Measurements from ENCODE around the gene SBF2. TPM values are rescaled to one million over a fixed set of nuclear protein-coding genes. Genes with fewer than 3 reads are reported as not detected.
"Not testable (repeated sequence)": the region's sequence is repeated elsewhere in the genome, so short reads cannot be mapped to it uniquely, and the experiment has no call there.

SBF2 gene
- total RNA-seq, 2 donors from 2014 or later, result 33.3 to 42.5 TPM

GRCh38 chr11:10092426-10092825, 201.6 kb downstream of the SBF2 start:
- ATAC-seq (replicated peaks), result no peak
- no peaks in the 10 kb centered on the region for H3K36me3 Mint-ChIP-seq (ENCODE audit: low read depth)
- H3K4me1 Mint-ChIP-seq, result peaks cover 4% of the 10 kb centered on the region
- no peak overlapping the region for H3K4me3 Mint-ChIP-seq
- no peaks in the 10 kb centered on the region for H3K9me3 Mint-ChIP-seq
- H3K27me3 Mint-ChIP-seq, result no peaks in the 10 kb centered on the region
- H3K27ac Mint-ChIP-seq, result no peak overlapping the region

- Mint-ChIP-seq H3K27me3 (no peaks in the 10 kb centered on the region), H3K27ac (no peak overlapping the region), H3K36me3 (ENCODE audit: low read depth) (no peaks in the 10 kb centered on the region), H3K4me3 (no peak overlapping the region), H3K9me3 (no peaks in the 10 kb centered on the region), H3K4me1 (peaks cover 4% of the 10 kb centered on the region)
- no peak for ATAC-seq (replicated peaks)
Observed at GRCh38 chr11:10091314-10092045, 202.5 kb downstream of the SBF2 start.

GRCh38 chr11:10087923-10088225, 206.1 kb downstream of the SBF2 start:
- H3K9me3 Mint-ChIP-seq; H3K4me1 Mint-ChIP-seq; ATAC-seq (replicated peaks); H3K27ac Mint-ChIP-seq; H3K4me3 Mint-ChIP-seq; H3K27me3 Mint-ChIP-seq; H3K36me3 Mint-ChIP-seq (ENCODE audit: low read depth): not testable (repeated sequence)

GRCh38 chr11:10087186-10087922, 206.7 kb downstream of the SBF2 start:
- no peak for ATAC-seq (replicated peaks)
- Mint-ChIP-seq H3K27me3 (no peaks in the 10 kb centered on the region), H3K4me1 (peaks cover 4% of the 10 kb centered on the region), H3K36me3 (ENCODE audit: low read depth) (no peaks in the 10 kb centered on the region), H3K9me3 (peaks cover 6% of the 10 kb centered on the region), H3K4me3 (no peak overlapping the region), H3K27ac (no peak overlapping the region)

- H3K4me3 Mint-ChIP-seq, result no peak overlapping the region
- ATAC-seq (replicated peaks), result no peak
- no peak overlapping the region for H3K27ac Mint-ChIP-seq
- no peaks in the 10 kb centered on the region for H3K27me3 Mint-ChIP-seq
- no peaks in the 10 kb centered on the region for H3K4me1 Mint-ChIP-seq
- H3K36me3 Mint-ChIP-seq (ENCODE audit: low read depth), result no peaks in the 10 kb centered on the region
- H3K9me3 Mint-ChIP-seq, result peaks cover 28% of the 10 kb centered on the region
Observed at GRCh38 chr11:10080138-10080537, 213.9 kb downstream of the SBF2 start.

GRCh38 chr11:10076458-10077141, 217.4 kb downstream of the SBF2 start:
- no peak overlapping the region for H3K27ac Mint-ChIP-seq
- ATAC-seq (replicated peaks), result peak; percentile 49
- no peaks in the 10 kb centered on the region for H3K4me1 Mint-ChIP-seq
- peaks cover 15% of the 10 kb centered on the region for H3K9me3 Mint-ChIP-seq
- H3K36me3 Mint-ChIP-seq (ENCODE audit: low read depth), result no peaks in the 10 kb centered on the region
- H3K27me3 Mint-ChIP-seq, result no peaks in the 10 kb centered on the region
- no peak overlapping the region for H3K4me3 Mint-ChIP-seq

- Mint-ChIP-seq H3K27ac (no peak overlapping the region), H3K9me3 (peaks cover 6% of the 10 kb centered on the region), H3K27me3 (no peaks in the 10 kb centered on the region), H3K36me3 (ENCODE audit: low read depth) (no peaks in the 10 kb centered on the region), H3K4me3 (no peak overlapping the region), H3K4me1 (no peaks in the 10 kb centered on the region)
- peak; percentile 72 for ATAC-seq (replicated peaks)
Observed at GRCh38 chr11:10075141-10075540, 218.9 kb downstream of the SBF2 start.

GRCh38 chr11:10072841-10073240, 221.2 kb downstream of the SBF2 start:
- no peaks in the 10 kb centered on the region for H3K27me3 Mint-ChIP-seq
- no peak overlapping the region for H3K27ac Mint-ChIP-seq
- H3K36me3 Mint-ChIP-seq (ENCODE audit: low read depth), result no peaks in the 10 kb centered on the region
- no peaks in the 10 kb centered on the region for H3K9me3 Mint-ChIP-seq
- ATAC-seq (replicated peaks), result no peak
- H3K4me3 Mint-ChIP-seq, result no peak overlapping the region
- H3K4me1 Mint-ChIP-seq, result no peaks in the 10 kb centered on the region

- Mint-ChIP-seq H3K4me1 (no peaks in the 10 kb centered on the region), H3K36me3 (ENCODE audit: low read depth) (no peaks in the 10 kb centered on the region), H3K27me3 (no peaks in the 10 kb centered on the region), H3K4me3 (no peak overlapping the region), H3K27ac (no peak overlapping the region), H3K9me3 (no peaks in the 10 kb centered on the region)
- no peak for ATAC-seq (replicated peaks)
Observed at GRCh38 chr11:10072142-10072541, 221.9 kb downstream of the SBF2 start.

- Mint-ChIP-seq H3K36me3 (ENCODE audit: low read depth) (no peaks in the 10 kb centered on the region), H3K27ac (no peak overlapping the region), H3K4me3 (no peak overlapping the region), H3K27me3 (no peaks in the 10 kb centered on the region), H3K9me3 (no peaks in the 10 kb centered on the region), H3K4me1 (no peaks in the 10 kb centered on the region)
- ATAC-seq (replicated peaks), result no peak
Observed at GRCh38 chr11:10067629-10068300, 226.3 kb downstream of the SBF2 start.

GRCh38 chr11:10066441-10066840, 227.6 kb downstream of the SBF2 start:
- no peaks in the 10 kb centered on the region for H3K36me3 Mint-ChIP-seq (ENCODE audit: low read depth)

GRCh38 chr11:10064828-10065227, 229.2 kb downstream of the SBF2 start:
- ATAC-seq (replicated peaks), result no peak
- peaks cover 8% of the 10 kb centered on the region for H3K9me3 Mint-ChIP-seq
- no peak overlapping the region for H3K27ac Mint-ChIP-seq
- no peaks in the 10 kb centered on the region for H3K36me3 Mint-ChIP-seq (ENCODE audit: low read depth)
- H3K27me3 Mint-ChIP-seq, result no peaks in the 10 kb centered on the region
- H3K4me3 Mint-ChIP-seq, result no peak overlapping the region
- H3K4me1 Mint-ChIP-seq, result no peaks in the 10 kb centered on the region

More at GRCh38 chr11:10066441-10066840, 227.6 kb downstream of the SBF2 start:
- Mint-ChIP-seq H3K27ac (no peak overlapping the region), H3K9me3 (peaks cover 6% of the 10 kb centered on the region), H3K4me1 (no peaks in the 10 kb centered on the region), H3K4me3 (no peak overlapping the region), H3K27me3 (no peaks in the 10 kb centered on the region)
- no peak for ATAC-seq (replicated peaks)

- H3K4me1 Mint-ChIP-seq, result no peaks in the 10 kb centered on the region
- H3K9me3 Mint-ChIP-seq, result peaks cover 18% of the 10 kb centered on the region
- H3K27me3 Mint-ChIP-seq, result no peaks in the 10 kb centered on the region
- no peaks in the 10 kb centered on the region for H3K36me3 Mint-ChIP-seq (ENCODE audit: low read depth)
- H3K27ac Mint-ChIP-seq, result no peak overlapping the region
- no peak for ATAC-seq (replicated peaks)
- no peak overlapping the region for H3K4me3 Mint-ChIP-seq
Observed at GRCh38 chr11:10058356-10058755, 235.7 kb downstream of the SBF2 start.

- no peak for ATAC-seq (replicated peaks)
- no peaks in the 10 kb centered on the region for H3K9me3 Mint-ChIP-seq
- H3K36me3 Mint-ChIP-seq (ENCODE audit: low read depth), result no peaks in the 10 kb centered on the region
- H3K4me3 Mint-ChIP-seq, result no peak overlapping the region
- H3K27ac Mint-ChIP-seq, result no peak overlapping the region
- H3K27me3 Mint-ChIP-seq, result no peaks in the 10 kb centered on the region
- H3K4me1 Mint-ChIP-seq, result no peaks in the 10 kb centered on the region
Observed at GRCh38 chr11:10051868-10052586, 242.0 kb downstream of the SBF2 start.
